Nephron (organoid): ENCODE measurements around the gene SYK.

Experiments used
- H3K27ac Mint-ChIP-seq, 3 experiments: 2 replicates each; pipeline ENCODE4 v1.8.0; 2020; ENCODE audit warnings: mixed read lengths in 3 of 3, mild to moderate bottlenecking in 2 of 3, moderate library complexity in 1 of 3
- H3K27me3 Mint-ChIP-seq: 2 replicates; pipeline ENCODE4 v1.8.0; 2021; ENCODE audit warnings: low read depth, mild to moderate bottlenecking, moderate library complexity, mixed read lengths
- H3K36me3 Mint-ChIP-seq: 2 replicates; pipeline ENCODE4 v1.8.0; 2020; ENCODE audit warnings: low read depth, mixed read lengths
- H3K4me1 Mint-ChIP-seq: 2 replicates; pipeline ENCODE4 v1.8.0; 2020; ENCODE audit warnings: mixed read lengths
- H3K4me3 Mint-ChIP-seq, 3 experiments: 2 replicates each; pipeline ENCODE4 v1.8.0; 2020; ENCODE audit warnings: mild to moderate bottlenecking in 3 of 3, mixed read lengths in 3 of 3, moderate library complexity in 2 of 3
- H3K9me3 Mint-ChIP-seq: 2 replicates; pipeline ENCODE4 v1.8.0; 2020; ENCODE audit warnings: mixed read lengths
- TF ChIP-seq, protein P1 (sequence below), 3 experiments: fragments of 200-600 bp; sonication (generic); IDR thresholded peaks; one replicate each; pipeline ENCODE4 v1.5.0; 2021; ENCODE audit warnings: antibody characterized with exemption in 3 of 3; ENCODE audit not compliant: unreplicated experiment in 3 of 3

SYK gene

GRCh38 chr9:90921969-90922368 lies 120.3 kb downstream of the SYK start:
- H3K27me3 Mint-ChIP-seq = peaks cover 3% of the 10 kb centered on the region
- no peak overlapping the region for H3K27ac Mint-ChIP-seq
- TF ChIP-seq, protein P1, sequence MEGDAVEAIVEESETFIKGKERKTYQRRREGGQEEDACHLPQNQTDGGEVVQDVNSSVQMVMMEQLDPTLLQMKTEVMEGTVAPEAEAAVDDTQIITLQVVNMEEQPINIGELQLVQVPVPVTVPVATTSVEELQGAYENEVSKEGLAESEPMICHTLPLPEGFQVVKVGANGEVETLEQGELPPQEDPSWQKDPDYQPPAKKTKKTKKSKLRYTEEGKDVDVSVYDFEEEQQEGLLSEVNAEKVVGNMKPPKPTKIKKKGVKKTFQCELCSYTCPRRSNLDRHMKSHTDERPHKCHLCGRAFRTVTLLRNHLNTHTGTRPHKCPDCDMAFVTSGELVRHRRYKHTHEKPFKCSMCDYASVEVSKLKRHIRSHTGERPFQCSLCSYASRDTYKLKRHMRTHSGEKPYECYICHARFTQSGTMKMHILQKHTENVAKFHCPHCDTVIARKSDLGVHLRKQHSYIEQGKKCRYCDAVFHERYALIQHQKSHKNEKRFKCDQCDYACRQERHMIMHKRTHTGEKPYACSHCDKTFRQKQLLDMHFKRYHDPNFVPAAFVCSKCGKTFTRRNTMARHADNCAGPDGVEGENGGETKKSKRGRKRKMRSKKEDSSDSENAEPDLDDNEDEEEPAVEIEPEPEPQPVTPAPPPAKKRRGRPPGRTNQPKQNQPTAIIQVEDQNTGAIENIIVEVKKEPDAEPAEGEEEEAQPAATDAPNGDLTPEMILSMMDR (IDR thresholded peaks at IDR 0.05; ENCODE audit: unreplicated experiment in 3 of 3) = no peak
- peaks cover 19% of the 10 kb centered on the region for H3K4me1 Mint-ChIP-seq
- no peak overlapping the region for H3K4me3 Mint-ChIP-seq
- H3K9me3 Mint-ChIP-seq = no peaks in the 10 kb centered on the region
- H3K36me3 Mint-ChIP-seq = no peaks in the 10 kb centered on the region

- Mint-ChIP-seq H3K4me1 (peaks cover 13% of the 10 kb centered on the region), H3K9me3 (no peaks in the 10 kb centered on the region), H3K27me3 (peaks cover 3% of the 10 kb centered on the region), H3K4me3 (no peak overlapping the region), H3K27ac (no peak overlapping the region), H3K36me3 (no peaks in the 10 kb centered on the region)
- TF ChIP-seq, protein P1 (IDR thresholded peaks at IDR 0.05; ENCODE audit: unreplicated experiment in 3 of 3) = no peak
Measured at GRCh38 chr9:90925581-90926257, 124.1 kb downstream of the SYK start.

DNA sequence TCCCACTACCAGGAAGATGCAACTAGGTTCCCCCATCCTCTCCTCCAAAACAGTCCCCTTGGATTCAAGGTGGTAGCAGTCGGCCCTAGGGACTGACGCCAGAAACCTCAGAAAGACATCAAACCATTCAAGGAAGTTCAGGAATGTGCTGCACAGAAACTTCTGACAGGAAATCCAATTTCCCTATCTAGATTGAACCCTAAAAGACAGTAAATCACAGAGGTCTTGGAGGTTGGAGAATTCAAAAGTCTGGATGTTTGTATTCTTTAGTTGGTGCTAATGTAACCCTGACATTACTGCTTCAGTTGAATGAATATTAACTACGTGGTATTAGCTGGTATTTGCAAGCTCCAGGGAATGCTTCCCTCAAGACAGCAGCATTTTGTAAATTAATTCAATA lies 125.3 kb downstream of the SYK start:
- Mint-ChIP-seq H3K27ac (no peak overlapping the region), H3K4me3 (no peak overlapping the region), H3K27me3 (peaks cover 3% of the 10 kb centered on the region), H3K9me3 (no peaks in the 10 kb centered on the region), H3K4me1 (peaks cover 8% of the 10 kb centered on the region), H3K36me3 (no peaks in the 10 kb centered on the region)
- TF ChIP-seq, protein P1 (IDR thresholded peaks at IDR 0.05; ENCODE audit: unreplicated experiment in 3 of 3) = no peak

GRCh38 chr9:90927496-90927895 lies 125.9 kb downstream of the SYK start:
- TF ChIP-seq, protein P1 (IDR thresholded peaks at IDR 0.05; ENCODE audit: unreplicated experiment in 3 of 3) = no peak
- H3K27me3 Mint-ChIP-seq = peaks cover 3% of the 10 kb centered on the region
- no peaks in the 10 kb centered on the region for H3K9me3 Mint-ChIP-seq
- no peaks in the 10 kb centered on the region for H3K36me3 Mint-ChIP-seq
- peaks cover 8% of the 10 kb centered on the region for H3K4me1 Mint-ChIP-seq
- no peak overlapping the region for H3K27ac Mint-ChIP-seq
- H3K4me3 Mint-ChIP-seq = no peak overlapping the region

- H3K36me3 Mint-ChIP-seq = no peaks in the 10 kb centered on the region
- no peaks in the 10 kb centered on the region for H3K4me1 Mint-ChIP-seq
- H3K4me3 Mint-ChIP-seq = no peak overlapping the region
- H3K9me3 Mint-ChIP-seq = no peaks in the 10 kb centered on the region
- peaks cover 10% of the 10 kb centered on the region for H3K27me3 Mint-ChIP-seq
- no peak overlapping the region for H3K27ac Mint-ChIP-seq
- TF ChIP-seq, protein P1 (IDR thresholded peaks at IDR 0.05; ENCODE audit: unreplicated experiment in 3 of 3) = no peak
Measured at GRCh38 chr9:90929626-90930025, 128.0 kb downstream of the SYK start.

- no peak overlapping the region for H3K27ac Mint-ChIP-seq
- TF ChIP-seq, protein P1 (IDR thresholded peaks at IDR 0.05; ENCODE audit: unreplicated experiment in 3 of 3) = no peak
Measured at GRCh38 chr9:90933468-90933867, 131.8 kb downstream of the SYK start.

More at GRCh38 chr9:90933468-90933867, 131.8 kb downstream of the SYK start:
- no peak overlapping the region for H3K4me3 Mint-ChIP-seq
- no peaks in the 10 kb centered on the region for H3K9me3 Mint-ChIP-seq
- peaks cover 11% of the 10 kb centered on the region for H3K27me3 Mint-ChIP-seq
- H3K4me1 Mint-ChIP-seq = peaks cover 6% of the 10 kb centered on the region
- H3K36me3 Mint-ChIP-seq = no peaks in the 10 kb centered on the region
